Thoracic aorta (tissue), 2 donors: ENCODE measurements around the gene SIRPA. TPM values are rescaled to one million over a fixed set of nuclear protein-coding genes. Genes with fewer than 3 reads are reported as not detected.

Experiments used
- ATAC-seq: fragments of 150-250 bp; one replicate; pipeline ENCODE4 v1.8.0; 2017; ENCODE audit warnings: low read depth; ENCODE audit not compliant: insufficient number of reproducible peaks, low FRiP score
- DNase-seq: peaks from one replicate; pipeline ENCODE4 v3.0.0-alpha.2; 2020; ENCODE audit warnings: low spot score
- H3K27ac ChIP-seq, 2 donors: fragments of 200-600 bp; sonication (generic); 1 replicate in 1 of 2; 2 replicates in 1 of 2; pipeline ENCODE4 v1.5.1; 2016; ENCODE audit warnings: mild to moderate bottlenecking in 2 of 2, moderate library complexity in 2 of 2
- H3K27me3 ChIP-seq: fragments of 200-600 bp; sonication (generic); replicated peaks from 2 replicates; pipeline ENCODE4 v1.6.0; 2016; ENCODE audit warnings: mild to moderate bottlenecking; ENCODE audit not compliant: insufficient read depth
- H3K36me3 ChIP-seq: fragments of 200-600 bp; sonication (generic); one replicate; pipeline ENCODE4 v1.5.1; 2016
- H3K4me1 ChIP-seq, 2 donors: fragments of 200-600 bp; sonication (generic); 1 replicate in 1 of 2; 2 replicates in 1 of 2; pipeline versions ENCODE4 v1.5.1 to v1.6.0; 2016; ENCODE audit warnings: low read depth in 2 of 2, mild to moderate bottlenecking in 1 of 2; ENCODE audit not compliant: control insufficient read depth in 1 of 2
- H3K4me3 ChIP-seq: fragments of 200-600 bp; sonication (generic); 2 replicates; pipeline ENCODE4 v1.5.1; 2016; ENCODE audit warnings: mild to moderate bottlenecking
- H3K9me3 ChIP-seq: fragments of 200-600 bp; sonication (generic); 2 replicates; pipeline ENCODE4 v1.5.1; 2016
- total RNA-seq, 2 donors: library from RNA; depleted of rRNA; stranded (reverse); fragments of >200 nt; gene quantifications; one replicate each; pipeline versions ENCODE4 v1.1.0 to v1.2.3, GENCODE V29; 2016
- TF ChIP-seq, protein P1 (sequence below): fragments of 200-600 bp; sonication (generic); IDR thresholded peaks from one replicate; pipeline ENCODE4 v1.5.1; 2019; ENCODE audit warnings: antibody characterized with exemption

The SIRPA gene
- total RNA-seq, 2 donors from 2014 or later = 29.5 to 62.9 TPM

DNA sequence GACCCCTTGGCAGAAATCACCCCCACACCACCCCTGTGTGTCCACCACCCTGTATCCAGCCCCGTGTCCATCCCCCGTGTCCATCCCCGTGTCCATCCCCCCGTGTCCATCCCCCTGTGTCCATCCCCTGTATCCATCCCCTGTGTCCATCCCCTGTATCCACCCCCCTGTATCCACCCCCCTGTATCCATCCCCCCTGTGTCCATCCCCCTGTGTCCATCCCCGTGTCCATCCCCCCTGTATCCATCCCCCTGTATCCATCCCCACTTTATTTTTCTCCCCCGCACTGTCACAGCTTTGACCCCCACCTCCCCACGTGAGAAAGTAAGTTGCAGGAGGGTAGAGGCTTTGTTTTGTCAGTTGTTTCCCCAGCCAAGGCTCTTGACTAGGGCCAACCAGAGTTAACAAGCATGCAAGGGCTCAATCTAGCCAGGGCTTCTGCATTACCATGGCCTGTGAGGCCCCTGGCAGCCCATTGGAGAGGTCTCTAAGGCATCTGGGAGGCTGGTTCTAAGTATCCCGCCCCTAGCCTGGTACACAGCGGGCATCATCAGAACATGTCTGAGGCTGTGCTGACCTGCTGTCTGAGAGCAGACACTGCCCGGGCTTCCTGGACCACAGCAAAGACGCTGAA, 18.1 kb upstream of the SIRPA start:
- H3K36me3 ChIP-seq = no peaks in the 10 kb centered on the region
- no peak overlapping the region for H3K27ac ChIP-seq
- TF ChIP-seq, protein P1, sequence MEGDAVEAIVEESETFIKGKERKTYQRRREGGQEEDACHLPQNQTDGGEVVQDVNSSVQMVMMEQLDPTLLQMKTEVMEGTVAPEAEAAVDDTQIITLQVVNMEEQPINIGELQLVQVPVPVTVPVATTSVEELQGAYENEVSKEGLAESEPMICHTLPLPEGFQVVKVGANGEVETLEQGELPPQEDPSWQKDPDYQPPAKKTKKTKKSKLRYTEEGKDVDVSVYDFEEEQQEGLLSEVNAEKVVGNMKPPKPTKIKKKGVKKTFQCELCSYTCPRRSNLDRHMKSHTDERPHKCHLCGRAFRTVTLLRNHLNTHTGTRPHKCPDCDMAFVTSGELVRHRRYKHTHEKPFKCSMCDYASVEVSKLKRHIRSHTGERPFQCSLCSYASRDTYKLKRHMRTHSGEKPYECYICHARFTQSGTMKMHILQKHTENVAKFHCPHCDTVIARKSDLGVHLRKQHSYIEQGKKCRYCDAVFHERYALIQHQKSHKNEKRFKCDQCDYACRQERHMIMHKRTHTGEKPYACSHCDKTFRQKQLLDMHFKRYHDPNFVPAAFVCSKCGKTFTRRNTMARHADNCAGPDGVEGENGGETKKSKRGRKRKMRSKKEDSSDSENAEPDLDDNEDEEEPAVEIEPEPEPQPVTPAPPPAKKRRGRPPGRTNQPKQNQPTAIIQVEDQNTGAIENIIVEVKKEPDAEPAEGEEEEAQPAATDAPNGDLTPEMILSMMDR = no peak
- H3K4me3 ChIP-seq = no peak overlapping the region
- ATAC-seq (peak; percentile 61), DNase-seq (no peak)
- no peaks in the 10 kb centered on the region for H3K9me3 ChIP-seq
- H3K4me1 ChIP-seq = peaks cover 0 to 11% of the 10 kb centered on the region in 2 donors
- no peaks in the 10 kb centered on the region for H3K27me3 ChIP-seq

DNA sequence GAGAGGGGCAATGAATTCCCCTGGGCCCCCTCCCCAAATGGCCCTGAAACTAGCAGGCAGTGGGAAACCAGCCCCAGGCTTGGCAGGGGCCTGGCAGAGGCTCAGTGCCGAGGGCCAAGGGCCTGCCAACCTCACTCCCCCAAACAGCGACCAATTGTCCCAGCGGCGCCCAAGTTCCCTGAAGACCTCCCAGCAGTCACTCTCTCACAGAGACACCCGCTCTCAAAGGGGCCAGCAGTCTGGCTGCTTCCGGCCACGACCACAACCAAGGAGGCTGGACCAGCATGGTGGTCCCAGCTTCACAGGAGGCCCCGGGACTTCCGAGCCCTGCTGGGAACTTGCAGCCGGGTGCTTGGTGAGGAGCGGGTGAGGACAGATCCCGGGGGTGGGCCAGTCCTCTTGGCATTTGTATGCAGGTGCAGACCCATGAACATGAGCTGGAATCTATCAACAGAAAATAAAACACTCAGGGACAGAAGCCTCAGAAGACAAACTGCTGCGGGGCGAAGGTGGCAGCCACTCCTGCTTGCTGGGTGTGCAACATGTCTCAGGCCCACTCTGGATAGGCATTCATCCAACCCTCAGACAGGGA, 17.5 kb upstream of the SIRPA start:
- Histone ChIP-seq H3K36me3 (no peaks in the 10 kb centered on the region), H3K9me3 (no peaks in the 10 kb centered on the region), H3K27ac (no peak overlapping the region), H3K4me1 (peaks cover 0 to 11% of the 10 kb centered on the region in 2 donors), H3K27me3 (no peaks in the 10 kb centered on the region), H3K4me3 (no peak overlapping the region)
- ATAC-seq (no peak), DNase-seq (no peak)
- TF ChIP-seq, protein P1 = no peak

DNA sequence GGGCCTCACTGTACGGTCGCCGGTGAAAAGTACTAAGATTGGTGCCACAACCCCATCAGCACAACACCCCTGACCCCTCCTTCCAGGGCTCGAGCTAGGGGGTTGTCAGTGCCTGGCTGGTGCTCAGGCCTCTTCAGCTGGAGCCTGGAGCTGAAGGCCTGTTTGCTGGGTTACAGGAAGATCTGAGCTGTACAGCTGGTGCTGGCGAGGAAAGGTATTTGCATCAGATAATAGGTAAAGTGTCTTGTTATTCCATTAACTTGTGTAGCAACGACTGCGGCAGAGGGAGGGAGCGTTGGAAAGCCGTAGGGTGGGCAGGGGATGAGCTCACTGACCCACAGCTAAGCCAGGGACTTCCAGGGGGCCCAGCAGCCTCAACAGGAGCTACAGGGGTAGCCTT, 15.8 kb upstream of the SIRPA start:
- no peak for DNase-seq
- H3K27me3 ChIP-seq = no peaks in the 10 kb centered on the region
- TF ChIP-seq, protein P1 = no peak
- no peak overlapping the region for H3K27ac ChIP-seq
- no peak overlapping the region for H3K4me3 ChIP-seq
- H3K9me3 ChIP-seq = no peaks in the 10 kb centered on the region
- no peaks in the 10 kb centered on the region for H3K36me3 ChIP-seq
- no peak for ATAC-seq
- peaks cover 0 to 15% of the 10 kb centered on the region in 2 donors for H3K4me1 ChIP-seq

DNA sequence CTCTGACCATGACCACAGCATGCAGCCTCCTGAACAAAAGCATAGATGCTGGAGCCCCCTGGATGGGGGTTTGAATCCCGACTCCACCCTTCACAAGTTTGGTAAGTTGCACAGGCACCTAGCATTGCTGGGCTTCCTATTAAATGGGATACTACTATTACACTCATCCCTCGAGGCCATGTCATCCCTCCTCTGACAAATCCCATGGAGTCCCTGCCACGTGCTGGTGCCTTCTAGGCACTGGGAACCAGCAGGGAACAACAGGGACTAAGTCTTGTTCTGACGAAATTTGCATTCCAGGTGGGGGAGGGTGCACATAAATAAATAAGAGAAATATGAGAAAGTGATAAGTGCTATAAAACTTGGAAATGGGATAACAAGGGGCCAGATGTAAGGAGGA, 15.3 kb upstream of the SIRPA start:
- H3K36me3 ChIP-seq = no peaks in the 10 kb centered on the region
- no peaks in the 10 kb centered on the region for H3K9me3 ChIP-seq
- peaks cover 0 to 15% of the 10 kb centered on the region in 2 donors for H3K4me1 ChIP-seq
- H3K27ac ChIP-seq = no peak overlapping the region
- DNase-seq = no peak
- no peaks in the 10 kb centered on the region for H3K27me3 ChIP-seq
- TF ChIP-seq, protein P1 = no peak
- ATAC-seq = no peak
- no peak overlapping the region for H3K4me3 ChIP-seq

DNA sequence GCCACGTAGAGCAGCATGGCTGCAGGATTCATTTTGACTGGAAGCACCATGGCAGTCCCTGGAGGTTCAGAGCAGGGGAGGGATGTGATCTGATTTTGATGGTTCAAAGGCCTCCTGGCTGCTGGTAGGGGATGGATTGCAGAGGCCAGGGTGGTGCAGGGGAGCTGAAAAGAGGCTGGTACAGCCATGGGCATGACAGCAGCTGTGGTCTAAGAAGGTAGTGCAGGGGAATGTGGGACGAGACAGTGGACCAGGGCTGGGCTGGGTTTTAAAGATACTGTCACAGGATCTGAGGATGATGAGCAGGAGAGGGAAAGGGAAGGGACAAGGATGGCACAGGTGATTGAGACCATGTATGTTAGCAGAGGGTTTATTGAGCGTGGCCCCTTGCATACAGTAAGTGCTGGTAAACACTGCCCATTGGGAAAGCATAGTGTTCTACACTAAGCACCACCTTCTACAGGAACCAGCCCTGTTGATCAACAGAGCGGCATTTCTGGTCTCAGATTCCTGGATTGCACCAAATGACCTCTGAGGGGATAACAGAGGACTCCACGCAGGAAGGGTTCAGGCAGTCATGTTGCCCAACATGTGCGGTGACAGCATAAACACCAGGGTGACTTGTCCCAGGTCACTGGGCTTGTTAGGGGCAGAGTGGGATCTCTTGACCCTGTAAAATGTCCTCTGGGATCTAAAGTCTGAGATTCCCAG, 14.5 kb upstream of the SIRPA start:
- no peak for DNase-seq
- TF ChIP-seq, protein P1 = no peak
- ATAC-seq = no peak
- Histone ChIP-seq H3K36me3 (no peaks in the 10 kb centered on the region), H3K4me1 (peaks cover 0 to 15% of the 10 kb centered on the region in 2 donors), H3K27me3 (no peaks in the 10 kb centered on the region), H3K9me3 (no peaks in the 10 kb centered on the region), H3K27ac (no peak overlapping the region), H3K4me3 (no peak overlapping the region)
